ENCODE measurements around the gene GPR143. TPM values are rescaled to one million over a fixed set of nuclear protein-coding genes. Genes with fewer than 3 reads are reported as not detected.

The GPR143 gene
- total and polyA plus RNA-seq, 10 of the 15 experiments (the other 5 are each of a cell fraction or from before 2014, with no cell fraction given): 0.05 to 0.31 (median 0.15) TPM; not detected in 5

GRCh38 chrX:9772943-9773342, 7.3 kb upstream of the GPR143 start:
- ChIA-PET SMC1A (ENCODE audit: uncharacterized antibody, unreplicated experiment) (interaction anchor here (0.6 to 1.1 kb wide), 2 partner anchors 18 to 123 kb away, joined by 3 read pairs; no protein-coding TSS in a partner anchor), RAD21 (ENCODE audit: unreplicated experiment) (no interaction called here), CTCF (interaction anchor here (0.6 to 0.7 kb wide), 2 partner anchors 15 to 19 kb away, joined by 3 read pairs; no protein-coding TSS in a partner anchor), POLR2A (no interaction called here)
- Histone ChIP-seq H3K9ac (ENCODE audit: control insufficient read depth, insufficient read depth, low read length) (no peak overlapping the region), H3K4me2 (ENCODE audit: control insufficient read depth, insufficient read depth) (no peak overlapping the region), H3K27me3 (replicated peaks in 1 of 2; ENCODE audit: control insufficient read depth in 2 of 2, insufficient read depth in 2 of 2, low read length in 1 of 2) (no peaks in the 10 kb centered on the region), H3K36me3 (ENCODE audit: control insufficient read depth in 2 of 2, insufficient read depth in 2 of 2, low read length in 1 of 2) (no peaks in the 10 kb centered on the region), H3K4me3 (no peak overlapping the region), H4K20me1 (ENCODE audit: control insufficient read depth, insufficient read depth) (no peaks in the 10 kb centered on the region), H3K79me2 (ENCODE audit: control insufficient read depth, insufficient read depth, low read length) (no peaks in the 10 kb centered on the region), H3K9me3 (replicated peaks; ENCODE audit: control insufficient read depth, insufficient read depth, low read length) (no peaks in the 10 kb centered on the region), H3K4me1 (ENCODE audit: control insufficient read depth, insufficient read depth, low read length) (no peaks in the 10 kb centered on the region), H3K27ac (ENCODE audit: control insufficient read depth, insufficient read depth) (no peak overlapping the region), H2AFZ (ENCODE audit: control insufficient read depth, low read depth, low read length) (no peak overlapping the region)
- no TSS peak for BruUV-seq (replicated peaks)
- ATAC-seq (no peak), FAIRE-seq (no peak), DNase-seq (ENCODE audit: low read depth, low spot score) (no peak)
- in situ Hi-C loops (cut with MboI): no loop called here
- intact Hi-C loops (cut with micrococcal nuclease; ENCODE audit: unreplicated experiment): no loop called here
- 13% methylated on average over 6 of the region's 6 CpGs for WGBS (ENCODE audit: insufficient coverage, insufficient replicate concordance, low lambda C conversion rate, missing lambda C conversion rate)
- no peak for TF ChIP-seq PRDM15 (CRISPR knock-in tag; IDR thresholded peaks at IDR 0.05)
- TF ChIP-seq BRCA1 (IDR thresholded peaks at IDR 0.05; ENCODE audit: low read depth, low read length): no peak
- no peak for TF ChIP-seq ZBED1 (IDR thresholded peaks at IDR 0.05; ENCODE audit: borderline replicate concordance)
- no peak for TF ChIP-seq BACH1 (IDR thresholded peaks at IDR 0.05; ENCODE audit: borderline replicate concordance)
- TF ChIP-seq CBX3 (IDR thresholded peaks at IDR 0.05; ENCODE audit: borderline replicate concordance, low read depth): no peak
- TF ChIP-seq NR2C1 (IDR thresholded peaks at IDR 0.05): no peak
- no peak for TF ChIP-seq ZBTB4 (CRISPR knock-in tag; IDR thresholded peaks at IDR 0.05)
- TF ChIP-seq IRF4 (IDR thresholded peaks at IDR 0.05; ENCODE audit: low read depth, low read length): no peak
- TF ChIP-seq REST (IDR thresholded peaks at IDR 0.05; ENCODE audit: low read depth, low read length): no peak
- TF ChIP-seq SIX5 (IDR thresholded peaks at IDR 0.05; ENCODE audit: low read depth, low read length, severe bottlenecking): no peak
- TF ChIP-seq CHD1 (IDR thresholded peaks at IDR 0.05; ENCODE audit: low read depth, low read length): no peak
- TF ChIP-seq BHLHE40 (IDR thresholded peaks at IDR 0.05; ENCODE audit: borderline replicate concordance in 1 of 2, low read depth in 2 of 2, low read length in 1 of 2): no peak
- TF ChIP-seq IRF3 (IDR thresholded peaks at IDR 0.05): no peak

Data from GM12878 (cell line).